Measurements from ENCODE around the gene CNTNAP2. TPM values are rescaled to one million over a fixed set of nuclear protein-coding genes. Genes with fewer than 3 reads are reported as not detected.

The CNTNAP2 gene
- total and polyA plus RNA-seq, 2 of the 4 experiments (the other 2 are of a cell fraction) = not detected

DNA sequence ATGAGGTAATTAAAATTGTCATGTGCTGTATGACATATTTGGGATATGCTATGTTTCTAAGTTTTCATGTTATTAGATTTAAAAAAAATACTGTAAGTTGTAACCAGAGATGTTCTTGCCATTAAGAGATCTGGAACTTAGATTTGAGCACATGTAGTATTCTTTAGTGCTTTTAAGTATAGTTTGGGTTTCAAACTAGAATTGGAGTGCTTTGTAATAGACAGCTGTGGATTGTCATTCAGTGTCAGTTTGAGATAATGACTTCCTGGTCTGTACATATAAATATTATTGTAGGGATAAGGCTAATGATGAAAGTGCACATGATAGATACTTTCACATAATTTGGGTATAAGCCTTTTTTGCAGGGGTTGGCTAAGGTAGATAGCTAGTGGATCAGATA is 936.2 kb downstream of the CNTNAP2 start:
- Histone ChIP-seq H2BK15ac (ENCODE audit: low read depth, low read length) (no peak overlapping the region), H3K4me2 (ENCODE audit: low read depth, low read length) (no peak overlapping the region), H3K79me1 (ENCODE audit: low read depth in 1 of 2, low read length in 2 of 2) (no peaks in the 10 kb centered on the region), H2AK9ac (replicated peaks; ENCODE audit: low read depth, low read length, poor library complexity) (no peak overlapping the region), H3K4me3 (ENCODE audit: insufficient read depth, low read depth, low read length) (no peak overlapping the region), H3K4ac (ENCODE audit: low read depth, low read length) (no peak overlapping the region), H3K27ac (ENCODE audit: insufficient read depth, low read length) (no peak overlapping the region), H2BK120ac (ENCODE audit: low read depth, low read length) (no peak overlapping the region), H2AFZ (replicated peaks; ENCODE audit: low read length, poor library complexity) (no peak overlapping the region), H3K14ac (replicated peaks; ENCODE audit: low read depth, low read length) (no peak overlapping the region), H3K9me1 (ENCODE audit: insufficient read depth, low read length) (no peaks in the 10 kb centered on the region), H3K36me3 (ENCODE audit: control insufficient read depth, insufficient read depth, low read length) (no peaks in the 10 kb centered on the region), H4K5ac (ENCODE audit: low read depth, low read length) (no peak overlapping the region), H2BK20ac (ENCODE audit: low read depth, low read length) (no peak overlapping the region), H2BK5ac (ENCODE audit: low read depth, low read length, poor library complexity, severe bottlenecking) (no peak overlapping the region), H3K18ac (ENCODE audit: low read depth, low read length) (no peak overlapping the region), H3K27me3 (ENCODE audit: control insufficient read depth, insufficient read depth, low read length) (no peaks in the 10 kb centered on the region), H3K23ac (ENCODE audit: low read depth, low read length) (no peak overlapping the region), H3K4me1 (ENCODE audit: control insufficient read depth, insufficient read depth, low read length) (no peaks in the 10 kb centered on the region), H4K20me1 (ENCODE audit: insufficient read depth, low read length) (no peaks in the 10 kb centered on the region), H4K91ac (ENCODE audit: insufficient read depth, low read depth, low read length) (no peak overlapping the region), H4K8ac (ENCODE audit: low read depth in 2 of 2, low read length in 2 of 2) (no peak overlapping the region), H3K9ac (ENCODE audit: low read depth, low read length) (no peak overlapping the region), H3K56ac (ENCODE audit: extremely low read depth, insufficient read depth, low read length) (no peak overlapping the region), H2AK5ac (ENCODE audit: low read depth, low read length) (no peak overlapping the region), H3K9me3 (ENCODE audit: control insufficient read depth, insufficient read depth, low read length) (peaks cover 10% of the 10 kb centered on the region)
- TF ChIP-seq CEBPB (IDR thresholded peaks at IDR 0.05; ENCODE audit: low read depth, low read length) = no peak
- no peak for TF ChIP-seq MXI1 (IDR thresholded peaks at IDR 0.05; ENCODE audit: borderline replicate concordance, low read depth, low read length)
- TF ChIP-seq NFE2L2 (IDR thresholded peaks at IDR 0.05; ENCODE audit: low read depth, low read length) = no peak
- no peak for TF ChIP-seq FOS (IDR thresholded peaks at IDR 0.05; ENCODE audit: low read depth, low read length)
- TF ChIP-seq SMC3 (IDR thresholded peaks at IDR 0.05; ENCODE audit: low read depth, low read length) = no peak
- TF ChIP-seq MAZ (IDR thresholded peaks at IDR 0.05; ENCODE audit: borderline replicate concordance, low read depth, low read length) = no peak
- no peak for TF ChIP-seq RCOR1 (IDR thresholded peaks at IDR 0.05; ENCODE audit: insufficient replicate concordance, low read length)
- TF ChIP-seq, protein P1, sequence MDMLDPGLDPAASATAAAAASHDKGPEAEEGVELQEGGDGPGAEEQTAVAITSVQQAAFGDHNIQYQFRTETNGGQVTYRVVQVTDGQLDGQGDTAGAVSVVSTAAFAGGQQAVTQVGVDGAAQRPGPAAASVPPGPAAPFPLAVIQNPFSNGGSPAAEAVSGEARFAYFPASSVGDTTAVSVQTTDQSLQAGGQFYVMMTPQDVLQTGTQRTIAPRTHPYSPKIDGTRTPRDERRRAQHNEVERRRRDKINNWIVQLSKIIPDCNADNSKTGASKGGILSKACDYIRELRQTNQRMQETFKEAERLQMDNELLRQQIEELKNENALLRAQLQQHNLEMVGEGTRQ (IDR thresholded peaks at IDR 0.05; ENCODE audit: low read depth, low read length) = no peak
- TF ChIP-seq BHLHE40 (IDR thresholded peaks at IDR 0.05; ENCODE audit: low read depth, low read length) = no peak
- TF ChIP-seq, protein P2, sequence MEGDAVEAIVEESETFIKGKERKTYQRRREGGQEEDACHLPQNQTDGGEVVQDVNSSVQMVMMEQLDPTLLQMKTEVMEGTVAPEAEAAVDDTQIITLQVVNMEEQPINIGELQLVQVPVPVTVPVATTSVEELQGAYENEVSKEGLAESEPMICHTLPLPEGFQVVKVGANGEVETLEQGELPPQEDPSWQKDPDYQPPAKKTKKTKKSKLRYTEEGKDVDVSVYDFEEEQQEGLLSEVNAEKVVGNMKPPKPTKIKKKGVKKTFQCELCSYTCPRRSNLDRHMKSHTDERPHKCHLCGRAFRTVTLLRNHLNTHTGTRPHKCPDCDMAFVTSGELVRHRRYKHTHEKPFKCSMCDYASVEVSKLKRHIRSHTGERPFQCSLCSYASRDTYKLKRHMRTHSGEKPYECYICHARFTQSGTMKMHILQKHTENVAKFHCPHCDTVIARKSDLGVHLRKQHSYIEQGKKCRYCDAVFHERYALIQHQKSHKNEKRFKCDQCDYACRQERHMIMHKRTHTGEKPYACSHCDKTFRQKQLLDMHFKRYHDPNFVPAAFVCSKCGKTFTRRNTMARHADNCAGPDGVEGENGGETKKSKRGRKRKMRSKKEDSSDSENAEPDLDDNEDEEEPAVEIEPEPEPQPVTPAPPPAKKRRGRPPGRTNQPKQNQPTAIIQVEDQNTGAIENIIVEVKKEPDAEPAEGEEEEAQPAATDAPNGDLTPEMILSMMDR (conservative IDR thresholded peaks at IDR 0.05; ENCODE audit: low read depth, low read length) = no peak
- TF ChIP-seq, protein P3, sequence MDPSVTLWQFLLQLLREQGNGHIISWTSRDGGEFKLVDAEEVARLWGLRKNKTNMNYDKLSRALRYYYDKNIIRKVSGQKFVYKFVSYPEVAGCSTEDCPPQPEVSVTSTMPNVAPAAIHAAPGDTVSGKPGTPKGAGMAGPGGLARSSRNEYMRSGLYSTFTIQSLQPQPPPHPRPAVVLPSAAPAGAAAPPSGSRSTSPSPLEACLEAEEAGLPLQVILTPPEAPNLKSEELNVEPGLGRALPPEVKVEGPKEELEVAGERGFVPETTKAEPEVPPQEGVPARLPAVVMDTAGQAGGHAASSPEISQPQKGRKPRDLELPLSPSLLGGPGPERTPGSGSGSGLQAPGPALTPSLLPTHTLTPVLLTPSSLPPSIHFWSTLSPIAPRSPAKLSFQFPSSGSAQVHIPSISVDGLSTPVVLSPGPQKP (IDR thresholded peaks at IDR 0.05; ENCODE audit: borderline replicate concordance, low read depth, low read length) = no peak
- no peak for TF ChIP-seq RFX5 (IDR thresholded peaks at IDR 0.05; ENCODE audit: low read depth, low read length)
- DNase-seq (no peak), ATAC-seq (ENCODE audit: low read depth) (no peak)
- dilution Hi-C loops (cut with HindIII; ENCODE audit: low sequenced_read_pairs, unreplicated experiment) (no loop called here), in situ Hi-C loops (cut with MboI; ENCODE audit: low sequenced_read_pairs) (no loop called here), intact Hi-C loops (cut with micrococcal nuclease) (no loop called here)
- BruUV-seq (replicated peaks) = no TSS peak
- POLR2A ChIA-PET (ENCODE audit: unreplicated experiment) = no interaction called here
- CTCF ChIA-PET = interaction anchor here (0.5 kb wide), 1 partner anchor 49 kb away, joined by 3 read pairs; no protein-coding TSS in a partner anchor
